Memory B cell (primary cell): ENCODE measurements around the gene ZDHHC11.
"Not testable (repeated sequence)": the region's sequence is repeated elsewhere in the genome, so short reads cannot be mapped to it uniquely, and the experiment has no call there.

ENCODE experiments used
- ATAC-seq: fragments of 150-1000 bp; cut with Tn5 transposase; 2 replicates; pipeline ENCODE4 v1.10.0; 2021; ENCODE audit warnings: low read depth, mild to moderate bottlenecking, moderate library complexity
- DNase-seq, 2 donors: peaks; one replicate each; pipeline ENCODE4 v3.0.0; 2022; ENCODE audit warnings: low spot score in 2 of 2
- H3K27ac Mint-ChIP-seq: one replicate; pipeline ENCODE4 v1.8.0; 2022; ENCODE audit warnings: mild to moderate bottlenecking, moderate library complexity, mixed read lengths
- H3K27me3 Mint-ChIP-seq: one replicate; pipeline ENCODE4 v1.8.0; 2022; ENCODE audit warnings: mixed read lengths
- H3K36me3 Mint-ChIP-seq: one replicate; pipeline ENCODE4 v1.8.0; 2022; ENCODE audit warnings: mild to moderate bottlenecking, mixed read lengths
- H3K4me1 Mint-ChIP-seq: one replicate; pipeline ENCODE4 v1.8.0; 2022; ENCODE audit warnings: mixed read lengths
- H3K4me3 Mint-ChIP-seq: one replicate; pipeline ENCODE4 v1.8.0; 2022; ENCODE audit warnings: mild to moderate bottlenecking, moderate library complexity, mixed read lengths
- H3K9me3 Mint-ChIP-seq: one replicate; pipeline ENCODE4 v1.8.0; 2022; ENCODE audit warnings: mixed read lengths

The ZDHHC11 gene

GRCh38 chr5:771841-772546 is 78.8 kb downstream of the ZDHHC11 start:
- not testable (repeated sequence) for DNase-seq, H3K27me3 Mint-ChIP-seq, H3K4me3 Mint-ChIP-seq, H3K36me3 Mint-ChIP-seq, H3K4me1 Mint-ChIP-seq, ATAC-seq, H3K27ac Mint-ChIP-seq, H3K9me3 Mint-ChIP-seq

- not testable (repeated sequence) for H3K27me3 Mint-ChIP-seq, H3K4me3 Mint-ChIP-seq, DNase-seq, H3K9me3 Mint-ChIP-seq, H3K4me1 Mint-ChIP-seq, H3K36me3 Mint-ChIP-seq, H3K27ac Mint-ChIP-seq, ATAC-seq
Observed at GRCh38 chr5:771087-771781, 79.6 kb downstream of the ZDHHC11 start.

GRCh38 chr5:770585-770984 is 80.2 kb downstream of the ZDHHC11 start:
- ATAC-seq, result not testable (repeated sequence)

GRCh38 chr5:769485-770145 is 81.2 kb downstream of the ZDHHC11 start:
- H3K4me3 Mint-ChIP-seq, H3K9me3 Mint-ChIP-seq, H3K4me1 Mint-ChIP-seq, ATAC-seq, H3K36me3 Mint-ChIP-seq, H3K27me3 Mint-ChIP-seq, DNase-seq, H3K27ac Mint-ChIP-seq: not testable (repeated sequence)

More at GRCh38 chr5:770585-770984, 80.2 kb downstream of the ZDHHC11 start:
- H3K4me3 Mint-ChIP-seq, H3K4me1 Mint-ChIP-seq, H3K36me3 Mint-ChIP-seq, H3K27me3 Mint-ChIP-seq, H3K9me3 Mint-ChIP-seq, DNase-seq, H3K27ac Mint-ChIP-seq: not testable (repeated sequence)

- DNase-seq, result no peak
- H3K4me3 Mint-ChIP-seq, result no peak overlapping the region
- no peaks in the 10 kb centered on the region for H3K9me3 Mint-ChIP-seq
- no peaks in the 10 kb centered on the region for H3K36me3 Mint-ChIP-seq
- H3K27ac Mint-ChIP-seq, result no peak overlapping the region
- no peaks in the 10 kb centered on the region for H3K4me1 Mint-ChIP-seq
- ATAC-seq, result no peak
- H3K27me3 Mint-ChIP-seq, result peaks cover 2% of the 10 kb centered on the region
Observed at GRCh38 chr5:766666-767431, 83.9 kb downstream of the ZDHHC11 start.

GRCh38 chr5:765948-766631 is 84.7 kb downstream of the ZDHHC11 start:
- no peaks in the 10 kb centered on the region for H3K4me1 Mint-ChIP-seq
- peaks cover 2% of the 10 kb centered on the region for H3K27me3 Mint-ChIP-seq
- DNase-seq (no peak), ATAC-seq (no peak)
- H3K9me3 Mint-ChIP-seq, result no peaks in the 10 kb centered on the region
- no peaks in the 10 kb centered on the region for H3K36me3 Mint-ChIP-seq
- H3K27ac Mint-ChIP-seq, result no peak overlapping the region
- H3K4me3 Mint-ChIP-seq, result no peak overlapping the region

GRCh38 chr5:763998-764781 is 86.6 kb downstream of the ZDHHC11 start:
- ATAC-seq (no peak), DNase-seq (no peak)
- Mint-ChIP-seq H3K4me3 (no peak overlapping the region), H3K9me3 (no peaks in the 10 kb centered on the region), H3K4me1 (no peaks in the 10 kb centered on the region), H3K27me3 (peaks cover 6% of the 10 kb centered on the region), H3K36me3 (no peaks in the 10 kb centered on the region), H3K27ac (no peak overlapping the region)

- Mint-ChIP-seq H3K4me1 (no peaks in the 10 kb centered on the region), H3K4me3 (no peak overlapping the region), H3K27me3 (peaks cover 7% of the 10 kb centered on the region), H3K36me3 (no peaks in the 10 kb centered on the region), H3K9me3 (no peaks in the 10 kb centered on the region), H3K27ac (no peak overlapping the region)
- no peak for DNase-seq
- ATAC-seq, result no peak
Observed at GRCh38 chr5:763397-763796, 87.4 kb downstream of the ZDHHC11 start.

GRCh38 chr5:762996-763395 is 87.8 kb downstream of the ZDHHC11 start:
- H3K36me3 Mint-ChIP-seq, H3K4me3 Mint-ChIP-seq, H3K9me3 Mint-ChIP-seq, H3K4me1 Mint-ChIP-seq, DNase-seq, H3K27ac Mint-ChIP-seq, H3K27me3 Mint-ChIP-seq, ATAC-seq: not testable (repeated sequence)

- Mint-ChIP-seq H3K4me3 (no peak overlapping the region), H3K36me3 (no peaks in the 10 kb centered on the region), H3K27me3 (peaks cover 10% of the 10 kb centered on the region), H3K27ac (no peak overlapping the region), H3K9me3 (no peaks in the 10 kb centered on the region), H3K4me1 (no peaks in the 10 kb centered on the region)
- ATAC-seq, result no peak
- DNase-seq, result no peak
Observed at GRCh38 chr5:761854-762710, 88.7 kb downstream of the ZDHHC11 start.

- no peaks in the 10 kb centered on the region for H3K9me3 Mint-ChIP-seq
- no peak for DNase-seq
- H3K27me3 Mint-ChIP-seq, result peaks cover 14% of the 10 kb centered on the region
- no peaks in the 10 kb centered on the region for H3K4me1 Mint-ChIP-seq
- H3K4me3 Mint-ChIP-seq, result no peak overlapping the region
- no peak for ATAC-seq
- H3K27ac Mint-ChIP-seq, result no peak overlapping the region
- H3K36me3 Mint-ChIP-seq, result no peaks in the 10 kb centered on the region
Observed at GRCh38 chr5:761059-761771, 89.6 kb downstream of the ZDHHC11 start.
